Transverse colon (tissue), 4 donors: ENCODE results near the gene NID1. TPM values are rescaled to one million over a fixed set of nuclear protein-coding genes. Genes with fewer than 3 reads are reported as not detected.

Source experiments
- DNase-seq: peaks from one replicate; pipeline ENCODE4 v3.0.0-alpha.2; 2019
- H3K27ac ChIP-seq, 4 donors: fragments of 200-600 bp; sonication (generic); 2 replicates each; pipeline ENCODE4 v1.5.1; 2016 to 2018; ENCODE audit warnings: inconsistent platforms in 4 of 4
- H3K27me3 ChIP-seq: fragments of 200-600 bp; sonication (generic); 2 replicates; pipeline ENCODE4 v1.5.1; 2017; ENCODE audit warnings: inconsistent platforms
- H3K36me3 ChIP-seq, 4 donors: fragments of 200-600 bp; sonication (generic); 2 replicates each; pipeline ENCODE4 v1.5.1; 2017 to 2019; ENCODE audit warnings: inconsistent platforms in 4 of 4
- H3K4me1 ChIP-seq, 4 donors: fragments of 200-600 bp; sonication (generic); 2 replicates each; pipeline ENCODE4 v1.5.1; 2017 to 2020; ENCODE audit warnings: inconsistent platforms in 4 of 4
- H3K4me3 ChIP-seq, 4 donors: fragments of 200-600 bp; sonication (generic); 1 replicate in 1 of 4; 2 replicates in 3 of 4; pipeline versions ENCODE4 v1.5.1 to v1.6.1; 2017 to 2019; ENCODE audit warnings: inconsistent platforms in 4 of 4
- H3K9me3 ChIP-seq, 2 donors: fragments of 200-600 bp; sonication (generic); 2 replicates each; pipeline ENCODE4 v1.5.1; 2017 to 2019; ENCODE audit warnings: inconsistent platforms in 2 of 2
- EP300 ChIP-seq: sonication (generic); formaldehyde crosslinking; IDR thresholded peaks from one replicate; pipeline ENCODE4 v1.6.1; 2017; ENCODE audit warnings: antibody characterized with exemption, low read depth
- POLR2A ChIP-seq: fragments of 450-650 bp; IDR thresholded peaks from one replicate; pipeline ENCODE4 v1.6.1; 2016; ENCODE audit warnings: antibody characterized with exemption, mild to moderate bottlenecking, moderate library complexity
- POLR2AphosphoS5 ChIP-seq, 3 donors: sonication (generic); formaldehyde crosslinking; IDR thresholded peaks; one replicate each; pipeline ENCODE4 v1.6.1; 2016; ENCODE audit warnings: antibody characterized with exemption in 3 of 3
- WGBS, 2 donors: methylation state at CpG; one replicate each; pipeline ENCODE4 v1.1.5; 2018; ENCODE audit warnings: low coverage in 1 of 2; 5-methylcytosine and 5-hydroxymethylcytosine counted together
- in situ Hi-C, 4 donors: fragments of 200-750 bp; cut with MboI; loops; one replicate each; pipeline versions ENCODE4 v1.15.0 to v1.15.1; 2017; ENCODE audit warnings: low sequenced_read_pairs in 3 of 4, low pct_ligation_motif_present in 1 of 4, low pct_unique_long_range_greater_than_20kb in 1 of 4
- intact Hi-C: fragments of 100-400 bp; cut with DNase I; formaldehyde crosslinking; loops from one replicate; pipeline ENCODE4 v1.15.1; 2023; ENCODE audit warnings: low total_unique reads
- total RNA-seq, 4 donors: library from RNA; depleted of rRNA; stranded (reverse); fragments of >200 nt; gene quantifications; one replicate each; pipeline ENCODE4 v1.1.0, GENCODE V29; 2016
- TF ChIP-seq, protein P1 (sequence below), 5 experiments: fragments of 200-600 bp in 3 of 5; fragments of 450-650 bp in 2 of 5; sonication (generic) in 3 of 5; IDR thresholded peaks; 1 replicate in 2 of 5; 2 replicates in 3 of 5; pipeline ENCODE4 v1.5.1; 2016 to 2017; ENCODE audit warnings: antibody characterized with exemption in 5 of 5, inconsistent platforms in 3 of 5, mild to moderate bottlenecking in 2 of 5, moderate library complexity in 1 of 5

The NID1 gene
- total RNA-seq, 4 donors from 2014 or later, result 42.7 to 133 (median 63.5) TPM

DNA sequence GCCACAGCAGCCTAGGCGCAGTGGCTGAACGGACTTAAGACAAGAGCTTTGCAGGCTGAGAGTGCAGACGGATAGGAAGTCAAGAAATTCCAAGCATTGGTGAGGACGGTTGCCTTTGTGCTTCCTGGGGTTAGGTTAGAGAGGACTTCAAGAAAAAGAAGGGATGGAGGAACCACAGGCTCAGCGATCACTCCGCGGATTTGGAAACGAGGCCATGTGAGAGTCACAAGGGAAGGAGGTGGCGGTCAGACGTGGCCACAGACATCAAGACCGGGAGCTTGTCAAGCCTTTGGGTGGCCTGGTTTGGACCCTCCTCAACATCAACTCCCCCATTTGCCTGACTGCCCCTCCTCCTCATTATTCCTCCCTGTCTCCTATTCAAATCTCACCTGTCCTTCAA, 62.3 kb downstream of the NID1 start:
- intact Hi-C loops (no loop called here), in situ Hi-C loops (no loop called here)
- H3K27me3 ChIP-seq, result no peaks in the 10 kb centered on the region
- no peak for DNase-seq
- H3K36me3 ChIP-seq, result no peaks in the 10 kb centered on the region
- H3K9me3 ChIP-seq, result no peaks in the 10 kb centered on the region
- TF ChIP-seq POLR2AphosphoS5 (IDR thresholded peaks at IDR 0.05), result no peak
- 88 to 92% methylated on average over 11 of the region's 11 CpGs for WGBS, 2 donors
- no peak overlapping the region for H3K4me3 ChIP-seq
- peaks cover 0 to 20% (median 16%) of the 10 kb centered on the region in 4 donors for H3K4me1 ChIP-seq
- H3K27ac ChIP-seq, result peak overlapping the region; percentile 37 to 80 (median 62)

DNA sequence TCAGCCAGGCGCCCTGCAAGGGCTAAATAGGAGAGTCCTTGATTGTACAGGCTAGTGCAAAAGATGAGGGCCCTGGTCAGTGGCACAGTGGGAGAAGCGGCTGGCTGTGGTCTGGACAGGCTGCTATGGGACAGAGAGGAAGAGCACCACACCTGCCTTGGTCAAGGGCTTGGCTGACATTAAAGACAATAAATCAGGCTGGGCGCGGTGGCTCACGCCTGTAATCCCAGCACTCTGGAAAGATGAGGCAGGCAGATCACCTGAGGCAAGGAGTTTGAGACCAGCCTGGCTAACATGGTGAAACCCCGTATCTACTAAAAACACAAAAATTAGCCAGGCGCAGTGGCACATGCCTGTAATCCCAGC, 62.9 kb downstream of the NID1 start:
- Histone ChIP-seq H3K27ac (peak overlapping the region; percentile 37 to 80 (median 62)), H3K4me3 (no peak overlapping the region), H3K9me3 (no peaks in the 10 kb centered on the region), H3K27me3 (no peaks in the 10 kb centered on the region), H3K36me3 (no peaks in the 10 kb centered on the region), H3K4me1 (peaks cover 0 to 20% (median 16%) of the 10 kb centered on the region in 4 donors)
- WGBS, 2 donors, result 62% methylated on average over 7 of the region's 7 CpGs; no CpG with 5 or more reads in 1 of the 2 donors
- in situ Hi-C loops (no loop called here), intact Hi-C loops (no loop called here)
- TF ChIP-seq POLR2A (no peak), POLR2AphosphoS5 (IDR thresholded peaks at IDR 0.05) (no peak), EP300 (no peak)
- TF ChIP-seq, protein P1, sequence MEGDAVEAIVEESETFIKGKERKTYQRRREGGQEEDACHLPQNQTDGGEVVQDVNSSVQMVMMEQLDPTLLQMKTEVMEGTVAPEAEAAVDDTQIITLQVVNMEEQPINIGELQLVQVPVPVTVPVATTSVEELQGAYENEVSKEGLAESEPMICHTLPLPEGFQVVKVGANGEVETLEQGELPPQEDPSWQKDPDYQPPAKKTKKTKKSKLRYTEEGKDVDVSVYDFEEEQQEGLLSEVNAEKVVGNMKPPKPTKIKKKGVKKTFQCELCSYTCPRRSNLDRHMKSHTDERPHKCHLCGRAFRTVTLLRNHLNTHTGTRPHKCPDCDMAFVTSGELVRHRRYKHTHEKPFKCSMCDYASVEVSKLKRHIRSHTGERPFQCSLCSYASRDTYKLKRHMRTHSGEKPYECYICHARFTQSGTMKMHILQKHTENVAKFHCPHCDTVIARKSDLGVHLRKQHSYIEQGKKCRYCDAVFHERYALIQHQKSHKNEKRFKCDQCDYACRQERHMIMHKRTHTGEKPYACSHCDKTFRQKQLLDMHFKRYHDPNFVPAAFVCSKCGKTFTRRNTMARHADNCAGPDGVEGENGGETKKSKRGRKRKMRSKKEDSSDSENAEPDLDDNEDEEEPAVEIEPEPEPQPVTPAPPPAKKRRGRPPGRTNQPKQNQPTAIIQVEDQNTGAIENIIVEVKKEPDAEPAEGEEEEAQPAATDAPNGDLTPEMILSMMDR (IDR thresholded peaks at IDR 0.05), result no peak
- DNase-seq, result peak; percentile 26

DNA sequence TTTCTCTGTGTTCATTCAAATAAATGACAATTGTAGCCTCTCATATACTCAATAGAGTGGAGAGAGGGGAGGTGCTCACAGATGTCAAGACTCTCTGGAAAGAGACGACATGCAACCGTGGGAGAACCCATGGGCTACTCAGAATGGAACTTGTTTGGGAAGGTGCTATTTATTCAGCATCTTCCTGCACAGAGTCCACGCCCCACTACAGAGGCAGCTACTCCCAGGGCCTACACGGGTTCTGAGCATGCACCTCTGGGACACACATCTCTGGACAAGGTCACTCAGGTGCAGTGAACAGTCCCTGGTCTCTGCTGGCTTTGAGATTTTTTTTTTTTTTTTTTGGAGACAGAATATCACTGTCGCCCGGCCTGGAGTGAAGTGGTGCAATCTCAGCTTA, 64.1 kb downstream of the NID1 start:
- Histone ChIP-seq H3K4me3 (no peak overlapping the region), H3K27ac (peak overlapping the region in 3 of 4 donors; percentile 55 to 80 (median 70)), H3K36me3 (no peaks in the 10 kb centered on the region), H3K4me1 (peaks cover 0 to 20% (median 16%) of the 10 kb centered on the region in 4 donors), H3K9me3 (no peaks in the 10 kb centered on the region), H3K27me3 (no peaks in the 10 kb centered on the region)
- intact Hi-C loops (no loop called here), in situ Hi-C loops (no loop called here)
- no peak for DNase-seq
- 61 to 77% methylated on average over 5 to 6 of the region's 6 CpGs for WGBS, 2 donors
- TF ChIP-seq POLR2AphosphoS5 (IDR thresholded peaks at IDR 0.05), result no peak
- no peak for TF ChIP-seq POLR2A
- TF ChIP-seq EP300, result no peak
- TF ChIP-seq, protein P1 (IDR thresholded peaks at IDR 0.05), result no peak

DNA sequence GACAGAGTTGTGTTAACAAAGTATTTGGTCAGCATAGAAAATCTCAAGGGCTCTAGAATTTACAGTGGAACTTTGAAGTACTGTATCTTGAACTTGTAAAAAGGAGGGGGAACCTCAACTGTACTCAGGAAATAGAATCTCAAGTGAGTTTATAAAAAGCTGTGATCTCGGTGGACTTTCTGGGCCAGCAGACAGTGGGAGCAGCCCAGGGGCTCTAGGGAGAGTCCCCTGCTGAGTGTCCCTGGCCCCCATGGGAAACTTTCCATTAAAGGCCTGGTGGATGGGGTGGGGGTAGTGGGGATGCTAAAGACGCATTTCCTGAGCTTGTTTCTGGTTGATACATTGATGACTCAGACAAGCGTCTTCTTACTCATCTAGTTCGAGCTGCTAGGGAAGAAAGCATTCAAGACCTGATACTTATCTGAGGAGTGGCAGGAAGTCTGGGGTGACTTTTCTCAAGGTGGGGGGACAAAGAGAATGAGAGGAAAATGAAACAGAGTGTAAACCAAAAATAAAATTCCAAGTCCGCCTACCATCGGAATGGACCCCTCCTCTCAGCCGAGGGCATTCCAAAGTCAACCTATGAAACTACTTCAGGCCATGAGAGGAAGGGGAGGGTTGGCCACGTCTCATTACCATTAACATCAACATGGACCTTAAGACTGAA, 65.5 kb downstream of the NID1 start:
- peak overlapping the region; percentile 36 to 53 (median 48) for H3K27ac ChIP-seq
- no peaks in the 10 kb centered on the region for H3K27me3 ChIP-seq
- H3K36me3 ChIP-seq, result no peaks in the 10 kb centered on the region
- no peak for DNase-seq
- H3K4me1 ChIP-seq, result peaks cover 0 to 20% (median 16%) of the 10 kb centered on the region in 4 donors
- TF ChIP-seq POLR2AphosphoS5 (IDR thresholded peaks at IDR 0.05) (no peak), EP300 (no peak), POLR2A (no peak)
- TF ChIP-seq, protein P1 (IDR thresholded peaks at IDR 0.05), result no peak
- no peak overlapping the region for H3K4me3 ChIP-seq
- in situ Hi-C loops (no loop called here), intact Hi-C loops (no loop called here)
- 52 to 80% methylated on average over 2 to 8 of the region's 8 CpGs for WGBS, 2 donors
- H3K9me3 ChIP-seq, result no peaks in the 10 kb centered on the region

DNA sequence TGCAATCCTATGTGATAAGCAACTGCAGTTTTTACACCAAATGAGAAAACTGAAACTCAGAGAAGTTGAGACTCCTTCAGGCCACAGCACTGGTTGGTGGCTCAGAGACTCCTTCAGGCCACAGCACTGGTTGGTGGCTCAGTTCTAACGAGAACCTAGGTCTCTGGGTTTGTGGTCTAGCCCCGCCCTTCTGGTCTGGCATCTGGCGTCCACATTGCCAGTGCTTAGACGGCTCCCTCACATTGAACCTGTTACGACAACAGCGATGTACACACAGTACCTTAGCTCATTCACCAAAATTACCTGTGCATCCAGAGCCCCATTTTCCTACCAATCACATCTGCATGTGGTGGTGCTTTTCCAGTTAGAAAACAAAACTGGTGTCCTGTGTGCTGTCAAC, 66.1 kb downstream of the NID1 start:
- TF ChIP-seq POLR2AphosphoS5 (IDR thresholded peaks at IDR 0.05), result no peak
- TF ChIP-seq EP300, result no peak
- TF ChIP-seq, protein P1 (IDR thresholded peaks at IDR 0.05), result no peak
- TF ChIP-seq POLR2A, result no peak
- no peak for DNase-seq
- no peaks in the 10 kb centered on the region for H3K36me3 ChIP-seq

More for the DNA sequence above, 66.1 kb downstream of the NID1 start:
- in situ Hi-C loops (no loop called here), intact Hi-C loops (no loop called here)
- Histone ChIP-seq H3K4me3 (no peak overlapping the region), H3K27ac (peak overlapping the region; percentile 36 to 53 (median 48)), H3K27me3 (no peaks in the 10 kb centered on the region), H3K9me3 (no peaks in the 10 kb centered on the region), H3K4me1 (peaks cover 0 to 20% (median 16%) of the 10 kb centered on the region in 4 donors)
- 72 to 73% methylated on average over 6 of the region's 6 CpGs for whole genome bisulfite sequencing, 2 donors
